PC-9 (cell line): ENCODE results near the gene MLYCD. TPM values are rescaled to one million over a fixed set of nuclear protein-coding genes. Genes with fewer than 3 reads are reported as not detected.

ENCODE experiments used
- BruUV-seq: library from RNA; stranded (reverse); fragments of 400-500 nt; replicated peaks from 2 replicates; lab custom pipeline; 2021; lab: Mats Ljungman, UMichigan
- CTCF ChIA-PET: fragments of 300-600 bp; sonication (Branson Sonifier 250); formaldehyde crosslinking; loops from one replicate; lab custom pipeline; 2022; ENCODE audit warnings: antibody characterized with exemption; lab: Charles Lee
- POLR2A ChIA-PET: fragments of 300-600 bp; sonication (Branson Sonifier 250); formaldehyde crosslinking; loops from one replicate; lab custom pipeline; 2022; ENCODE audit warnings: antibody characterized with exemption; ENCODE audit not compliant: unreplicated experiment; lab: Charles Lee
- DNase-seq, 2 experiments: peaks; one replicate each; pipeline versions ENCODE4 v3.0.0 to v3.0.0-alpha.2; 2015 to 2022; ENCODE audit warnings: mixed read lengths in 1 of 2
- H2AFZ ChIP-seq: fragments of 200-600 bp; sonication (generic); 2 replicates; pipeline ENCODE4 v1.8.1; 2017; ENCODE audit warnings: antibody characterized with exemption
- H3F3A ChIP-seq: fragments of 200-600 bp; sonication (generic); 2 replicates; pipeline ENCODE4 v1.8.1; 2017; ENCODE audit warnings: antibody characterized with exemption, mild to moderate bottlenecking, low read depth; ENCODE audit not compliant: insufficient read depth
- H3K27ac ChIP-seq: fragments of 200-600 bp; sonication (generic); 2 replicates; pipeline ENCODE4 v1.6.1; 2016; ENCODE audit warnings: mixed run types
- H3K27me3 ChIP-seq: fragments of 200-600 bp; sonication (generic); 2 replicates; pipeline ENCODE4 v1.6.1; 2016; ENCODE audit warnings: low read depth, mixed run types; ENCODE audit not compliant: insufficient read depth
- H3K36me3 ChIP-seq: fragments of 200-600 bp; sonication (generic); 2 replicates; pipeline ENCODE4 v1.6.1; 2016; ENCODE audit warnings: low read depth, mixed run types
- H3K4me1 ChIP-seq: fragments of 200-600 bp; sonication (generic); replicated peaks from 2 replicates; pipeline ENCODE4 v1.6.1; 2016; ENCODE audit warnings: mixed run types; ENCODE audit not compliant: insufficient read depth
- H3K4me2 ChIP-seq: fragments of 200-600 bp; sonication (generic); 2 replicates; pipeline ENCODE4 v1.6.1; 2017; ENCODE audit warnings: mixed run types
- H3K4me3 ChIP-seq: fragments of 200-600 bp; sonication (generic); 2 replicates; pipeline ENCODE4 v1.6.1; 2016; ENCODE audit warnings: mixed run types
- H3K79me2 ChIP-seq: fragments of 200-600 bp; sonication (generic); 2 replicates; pipeline ENCODE4 v1.6.1; 2017; ENCODE audit warnings: low read depth, mixed run types
- H3K9me2 ChIP-seq: fragments of 200-600 bp; sonication (generic); 2 replicates; pipeline ENCODE4 v1.8.1; 2017; ENCODE audit warnings: mild to moderate bottlenecking; ENCODE audit not compliant: insufficient read depth
- H3K9me3 ChIP-seq: fragments of 200-600 bp; sonication (generic); 2 replicates; pipeline ENCODE4 v1.8.1; 2016; ENCODE audit warnings: low read depth; ENCODE audit not compliant: insufficient read depth
- H4K20me1 ChIP-seq: fragments of 200-600 bp; sonication (generic); 2 replicates; pipeline ENCODE4 v1.8.1; 2017; ENCODE audit not compliant: insufficient read depth
- CTCF ChIP-seq: fragments of 200-600 bp; sonication (generic); conservative IDR thresholded peaks from 2 replicates; pipeline ENCODE4 v1.6.1; 2017; ENCODE audit warnings: mixed run types, antibody characterized with exemption, mild to moderate bottlenecking, moderate library complexity
- EZH2 ChIP-seq: fragments of 200-600 bp; sonication (generic); IDR thresholded peaks from 2 replicates; pipeline ENCODE4 v1.8.0; 2017; ENCODE audit warnings: antibody characterized with exemption, low read depth
- intact Hi-C: fragments of 100-400 bp; cut with micrococcal nuclease; formaldehyde crosslinking; loops from one replicate; pipeline ENCODE4 v1.10.0; 2022; ENCODE audit not compliant: unreplicated experiment
- total RNA-seq: library from RNA; stranded (reverse); gene quantifications from 2 replicates; pipeline ENCODE4 v1.2.3, GENCODE V29; 2021

MLYCD gene
- total RNA-seq, 1 experiment from 2014 or later = 4.7 TPM

- ChIA-PET CTCF (no interaction called here), POLR2A (no interaction called here)
- no peaks in the 10 kb centered on the region for H3K4me1 ChIP-seq
- no peaks in the 10 kb centered on the region for H3K79me2 ChIP-seq
- H3K9me2 ChIP-seq = no peaks in the 10 kb centered on the region
- H3K9me3 ChIP-seq = no peaks in the 10 kb centered on the region
- no peak overlapping the region for H3K27ac ChIP-seq
- intact Hi-C loops = no loop called here
- H3K4me2 ChIP-seq = no peak overlapping the region
- H4K20me1 ChIP-seq = no peaks in the 10 kb centered on the region
- H3K27me3 ChIP-seq = no peaks in the 10 kb centered on the region
- no peak overlapping the region for H3K4me3 ChIP-seq
- no peaks in the 10 kb centered on the region for H3F3A ChIP-seq
- no peak for DNase-seq
- H2AFZ ChIP-seq = no peak overlapping the region
- no TSS peak for BruUV-seq
- TF ChIP-seq EZH2 = no peak
- TF ChIP-seq CTCF = no peak
- H3K36me3 ChIP-seq = no peaks in the 10 kb centered on the region
Measured at GRCh38 chr16:83945587-83945986, 46.7 kb downstream of the MLYCD start.

- Histone ChIP-seq H2AFZ (no peak overlapping the region), H3K79me2 (no peaks in the 10 kb centered on the region), H3K9me3 (no peaks in the 10 kb centered on the region), H3K4me3 (no peak overlapping the region), H3K9me2 (no peaks in the 10 kb centered on the region), H3K27ac (no peak overlapping the region), H3F3A (0 out of 2 replicates have a peak, but pooled peaks cover 2% of the 10 kb centered on the region), H3K36me3 (no peaks in the 10 kb centered on the region), H3K4me1 (no peaks in the 10 kb centered on the region), H3K4me2 (no peak overlapping the region), H3K27me3 (no peaks in the 10 kb centered on the region), H4K20me1 (no peaks in the 10 kb centered on the region)
- intact Hi-C loops = no loop called here
- BruUV-seq = no TSS peak
- POLR2A ChIA-PET = no interaction called here
- CTCF ChIA-PET = no interaction called here
- no peak for TF ChIP-seq CTCF
- TF ChIP-seq EZH2 = no peak
- DNase-seq = no peak
Measured at GRCh38 chr16:83946154-83946780, 47.4 kb downstream of the MLYCD start.

DNA sequence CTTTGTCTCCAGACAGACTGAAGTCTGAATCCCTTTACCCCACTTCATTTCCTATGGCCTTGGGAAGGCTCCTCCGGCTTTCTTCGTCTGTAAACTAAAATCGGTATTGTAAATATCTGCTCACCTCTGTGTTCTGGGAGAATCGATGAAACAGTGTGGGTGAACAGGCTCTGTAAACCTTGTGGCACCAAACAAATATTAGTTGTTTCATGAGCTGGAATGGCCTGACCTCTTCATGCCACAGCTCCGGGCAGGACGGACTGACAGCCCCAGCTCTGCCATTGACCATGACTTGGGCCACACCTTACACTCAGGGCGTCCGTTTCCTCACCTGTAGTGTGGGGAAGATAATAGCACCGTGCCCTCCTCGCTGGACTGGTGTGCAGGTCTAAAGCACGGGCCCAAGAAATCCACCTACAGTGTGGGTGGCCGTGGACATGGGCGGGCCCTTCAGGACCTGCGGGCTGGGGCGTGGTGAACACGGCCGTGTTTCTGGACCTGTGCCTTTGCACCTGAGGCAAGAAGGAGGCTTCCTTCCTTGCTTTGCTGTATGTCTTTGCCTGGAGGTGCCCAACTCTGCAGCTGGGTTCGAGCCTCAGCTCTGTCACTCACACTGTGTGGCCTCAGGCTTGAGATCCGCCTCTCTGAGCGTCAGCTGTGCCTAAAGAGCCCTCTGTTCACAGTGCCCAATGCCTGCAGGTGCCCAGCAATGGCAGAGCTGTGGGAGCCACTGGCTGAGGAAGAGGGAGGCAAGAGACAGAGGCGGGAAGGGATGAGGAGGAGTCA, 48.1 kb downstream of the MLYCD start:
- BruUV-seq = no TSS peak
- no peaks in the 10 kb centered on the region for H3K36me3 ChIP-seq
- intact Hi-C loops = no loop called here
- DNase-seq = no peak
- no peak overlapping the region for H2AFZ ChIP-seq
- no peaks in the 10 kb centered on the region for H4K20me1 ChIP-seq
- no peaks in the 10 kb centered on the region for H3K9me2 ChIP-seq
- H3K9me3 ChIP-seq = no peaks in the 10 kb centered on the region
- no peaks in the 10 kb centered on the region for H3K79me2 ChIP-seq
- POLR2A ChIA-PET = no interaction called here
- CTCF ChIA-PET = no interaction called here
- H3K4me2 ChIP-seq = no peak overlapping the region
- no peak for TF ChIP-seq EZH2
- TF ChIP-seq CTCF = no peak
- no peak overlapping the region for H3K4me3 ChIP-seq
- H3F3A ChIP-seq = 0 out of 2 replicates have a peak, but pooled peaks cover 4% of the 10 kb centered on the region
- H3K27me3 ChIP-seq = no peaks in the 10 kb centered on the region
- no peaks in the 10 kb centered on the region for H3K4me1 ChIP-seq
- H3K27ac ChIP-seq = no peak overlapping the region
